GM18867 (cell line): Measurements from ENCODE around the gene WIZ.
"Not testable (repeated sequence)": the region's sequence is repeated elsewhere in the genome, so short reads cannot be mapped to it uniquely, and the experiment has no call there.

Experiments used
- ATAC-seq: cut with Tn5 transposase; IDR thresholded peaks from one replicate; pipeline ENCODE4 v1.9.1; 2021; ENCODE audit warnings: mild to moderate bottlenecking, moderate library complexity; ENCODE audit not compliant: unreplicated experiment

WIZ gene, protein sequence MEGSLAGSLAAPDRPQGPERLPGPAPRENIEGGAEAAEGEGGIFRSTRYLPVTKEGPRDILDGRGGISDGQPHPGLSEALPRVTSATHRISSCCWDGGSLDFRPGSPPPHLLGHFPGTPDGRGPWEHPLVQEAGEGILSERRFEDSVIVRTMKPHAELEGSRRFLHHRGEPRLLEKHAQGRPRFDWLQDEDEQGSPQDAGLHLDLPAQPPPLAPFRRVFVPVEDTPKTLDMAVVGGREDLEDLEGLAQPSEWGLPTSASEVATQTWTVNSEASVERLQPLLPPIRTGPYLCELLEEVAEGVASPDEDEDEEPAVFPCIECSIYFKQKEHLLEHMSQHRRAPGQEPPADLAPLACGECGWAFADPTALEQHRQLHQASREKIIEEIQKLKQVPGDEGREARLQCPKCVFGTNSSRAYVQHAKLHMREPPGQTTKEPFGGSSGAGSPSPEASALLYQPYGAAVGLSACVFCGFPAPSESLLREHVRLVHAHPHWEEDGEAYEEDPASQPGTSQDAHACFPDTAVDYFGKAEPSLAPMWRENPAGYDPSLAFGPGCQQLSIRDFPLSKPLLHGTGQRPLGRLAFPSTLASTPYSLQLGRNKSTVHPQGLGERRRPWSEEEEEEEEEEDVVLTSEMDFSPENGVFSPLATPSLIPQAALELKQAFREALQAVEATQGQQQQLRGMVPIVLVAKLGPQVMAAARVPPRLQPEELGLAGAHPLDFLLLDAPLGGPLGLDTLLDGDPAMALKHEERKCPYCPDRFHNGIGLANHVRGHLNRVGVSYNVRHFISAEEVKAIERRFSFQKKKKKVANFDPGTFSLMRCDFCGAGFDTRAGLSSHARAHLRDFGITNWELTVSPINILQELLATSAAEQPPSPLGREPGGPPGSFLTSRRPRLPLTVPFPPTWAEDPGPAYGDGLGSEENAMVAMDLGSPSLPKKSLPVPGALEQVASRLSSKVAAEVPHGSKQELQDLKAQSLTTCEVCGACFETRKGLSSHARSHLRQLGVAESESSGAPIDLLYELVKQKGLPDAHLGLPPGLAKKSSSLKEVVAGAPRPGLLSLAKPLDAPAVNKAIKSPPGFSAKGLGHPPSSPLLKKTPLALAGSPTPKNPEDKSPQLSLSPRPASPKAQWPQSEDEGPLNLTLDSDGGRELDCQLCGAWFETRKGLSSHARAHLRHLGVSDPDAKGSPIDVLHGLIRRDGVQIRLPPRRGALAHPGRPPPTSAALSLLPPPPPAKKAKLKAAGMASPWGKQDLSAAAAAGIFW (N-terminal part only)

DNA sequence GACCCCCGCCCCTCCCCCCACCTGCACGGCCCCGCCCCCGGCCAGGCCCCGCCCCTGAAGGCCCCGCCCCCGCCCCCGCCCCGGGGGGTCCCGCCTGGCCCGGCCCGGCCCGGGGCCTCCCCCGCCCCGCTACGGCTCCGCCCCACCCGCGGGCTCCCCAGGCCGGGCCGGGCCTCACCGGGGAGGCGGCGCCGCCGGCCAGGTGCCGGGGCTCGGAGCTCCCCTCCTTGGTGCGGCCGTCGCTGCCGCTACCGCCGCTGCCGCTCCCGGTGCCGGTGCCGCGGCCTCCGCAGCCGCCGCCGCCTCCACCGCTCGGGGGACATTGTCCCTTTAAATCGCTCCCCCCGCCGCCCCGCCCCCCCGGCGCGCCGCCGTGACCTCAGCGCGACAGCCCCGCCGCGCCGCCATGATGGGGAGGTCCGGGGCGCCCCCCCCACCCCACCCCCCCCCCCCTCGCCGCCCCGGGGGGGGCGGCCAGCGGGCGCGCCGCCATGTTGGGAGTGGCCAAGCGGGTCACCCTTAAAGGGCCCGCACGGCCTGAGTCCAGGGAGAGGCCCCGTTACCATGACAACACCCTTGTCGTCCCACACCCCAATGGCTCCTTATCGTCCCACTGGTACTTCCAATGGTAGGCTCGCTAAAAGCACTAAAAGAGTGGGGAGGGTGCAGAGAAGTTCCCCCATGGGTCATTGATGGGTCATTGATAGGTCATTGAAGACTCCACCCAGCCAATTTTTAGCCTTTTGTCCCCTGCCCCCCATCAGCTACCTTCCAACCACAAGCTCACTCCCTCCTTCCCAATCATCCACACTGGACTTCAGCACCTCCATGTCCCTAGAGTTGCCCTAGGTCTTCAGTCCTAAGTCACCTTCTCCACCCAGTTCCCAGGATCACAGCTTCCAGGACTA, at the start of gene WIZ:
TSS of gene WIZ (minus strand) at position 337 of the 908 bp plus-strand sequence. CDS start 1,649 bp downstream, outside the sequence.
- peak; percentile 52 for ATAC-seq

DNA sequence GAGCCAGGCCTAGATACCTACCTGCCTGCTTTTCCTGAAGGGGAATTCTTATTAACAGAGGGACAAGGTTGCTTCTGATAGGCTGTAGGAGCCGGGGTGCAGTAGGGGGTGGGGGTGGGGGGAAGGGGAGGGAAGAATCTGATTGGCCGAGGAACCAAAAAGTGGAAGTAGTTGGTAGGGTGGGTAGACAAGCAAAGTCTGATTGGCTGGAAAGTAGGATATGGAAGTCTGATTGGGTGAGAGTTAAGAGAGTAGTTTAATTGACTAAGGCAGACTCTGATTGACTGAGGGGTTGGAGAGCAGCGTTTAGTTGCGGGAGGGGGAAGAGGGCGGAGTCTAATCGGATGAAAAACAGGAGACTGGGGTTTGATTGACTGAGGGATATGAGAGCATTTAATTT, 49.2 kb upstream of the WIZ start:
- no peak for ATAC-seq

DNA sequence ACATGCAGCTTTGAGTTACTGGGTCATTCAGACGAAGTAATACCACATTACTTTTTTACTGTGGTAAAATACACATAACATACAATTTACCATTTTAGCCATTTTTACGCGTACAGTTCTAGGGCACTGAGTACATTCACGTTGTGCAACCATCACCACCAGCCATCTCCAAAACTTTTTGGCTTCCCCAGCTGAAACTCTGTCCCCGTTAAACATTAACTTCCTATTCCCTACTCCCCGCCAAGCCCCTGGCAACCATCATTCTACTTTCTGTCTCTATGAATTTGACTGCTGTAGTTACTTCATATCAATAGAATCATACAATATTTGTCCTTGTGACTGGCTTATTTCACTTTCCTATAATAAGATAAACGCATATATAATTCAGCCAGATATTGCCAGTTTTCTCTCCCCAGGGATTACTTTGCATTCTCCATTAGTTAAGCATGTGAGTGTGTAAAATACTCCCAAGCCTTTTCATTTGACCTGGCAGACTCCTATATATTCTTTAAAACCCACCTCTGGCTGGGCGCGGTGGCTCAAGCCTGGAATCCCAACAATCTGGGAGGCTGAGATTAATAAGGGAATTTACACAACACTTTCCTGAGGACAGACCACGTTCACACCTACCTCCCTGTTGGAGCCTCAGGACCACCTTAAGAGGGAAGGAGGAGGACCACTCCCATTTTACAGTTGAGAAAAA, 48.6 kb upstream of the WIZ start:
- no peak for ATAC-seq

DNA sequence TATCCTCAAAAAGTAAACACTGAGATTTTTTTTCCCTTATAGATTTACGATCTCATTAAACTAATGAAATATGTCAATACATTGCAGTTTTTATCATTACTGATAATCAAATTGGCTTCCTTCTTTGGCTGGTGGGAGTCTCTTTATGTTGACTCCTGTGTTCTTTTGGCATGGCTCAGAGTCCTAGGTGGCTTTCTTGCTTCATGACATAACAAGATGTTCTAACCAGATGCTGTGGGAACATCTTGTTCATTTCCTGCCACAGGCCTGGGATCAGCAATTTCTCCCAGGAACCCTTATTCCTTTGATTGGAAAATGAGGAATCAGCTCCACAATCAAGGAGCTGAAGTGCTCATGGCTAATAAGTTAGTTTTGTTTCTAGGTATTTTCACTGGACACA, 45.4 kb upstream of the WIZ start:
- ATAC-seq: no peak

DNA sequence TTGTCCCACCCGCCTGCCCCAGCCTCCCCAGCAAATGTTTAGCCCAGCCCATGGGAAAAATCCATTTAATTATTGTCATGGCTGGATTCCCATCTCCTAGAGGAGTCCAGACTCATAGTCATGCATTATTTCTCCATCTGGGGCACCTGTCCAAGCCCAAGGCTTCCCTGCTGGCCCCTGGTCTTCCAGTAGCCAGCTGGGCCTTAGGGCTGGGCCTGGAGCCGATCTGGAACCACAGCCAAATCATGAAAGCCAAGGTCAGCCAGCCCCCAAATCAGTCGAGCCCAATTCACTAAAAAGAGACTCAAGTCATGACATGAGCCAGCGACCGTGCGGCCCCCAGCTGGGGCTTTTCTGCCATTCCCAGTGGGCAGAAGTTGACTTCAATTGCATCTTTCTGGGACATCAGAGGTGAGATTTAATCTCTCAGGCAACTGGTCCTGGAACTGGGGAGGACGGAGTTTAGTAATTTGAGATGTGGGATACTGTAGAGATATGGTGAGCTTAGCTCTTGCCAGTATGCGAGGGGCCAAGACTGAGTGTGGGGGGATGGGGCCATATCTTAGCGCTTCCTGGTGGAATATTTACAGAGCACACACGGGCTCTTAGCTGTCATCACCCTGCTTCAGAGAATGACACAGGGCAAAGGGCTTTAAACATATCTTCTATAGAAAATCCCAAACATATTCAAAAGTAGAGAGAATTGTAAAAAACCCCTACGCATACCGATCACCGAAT, 38.9 kb upstream of the WIZ start:
- no peak for ATAC-seq

DNA sequence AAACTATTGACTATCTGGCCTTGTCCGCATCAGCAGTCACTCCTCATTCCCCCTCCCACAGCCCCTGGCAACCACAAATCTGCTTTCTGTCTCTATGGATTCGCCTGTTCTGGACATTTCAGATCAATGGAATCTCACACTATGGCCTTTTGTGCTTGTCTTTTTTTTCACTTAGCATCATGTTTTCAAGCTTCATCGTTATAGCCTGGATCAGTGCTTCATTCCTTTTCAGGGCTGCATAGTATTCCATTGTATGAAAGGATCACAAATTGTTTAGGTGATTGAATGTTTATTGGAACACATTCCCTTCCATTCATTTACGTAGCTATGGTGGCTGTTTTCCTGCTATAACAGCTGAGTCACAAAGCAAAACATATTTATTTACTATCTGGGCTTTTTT, 37.3 kb upstream of the WIZ start:
- ATAC-seq: no peak

DNA sequence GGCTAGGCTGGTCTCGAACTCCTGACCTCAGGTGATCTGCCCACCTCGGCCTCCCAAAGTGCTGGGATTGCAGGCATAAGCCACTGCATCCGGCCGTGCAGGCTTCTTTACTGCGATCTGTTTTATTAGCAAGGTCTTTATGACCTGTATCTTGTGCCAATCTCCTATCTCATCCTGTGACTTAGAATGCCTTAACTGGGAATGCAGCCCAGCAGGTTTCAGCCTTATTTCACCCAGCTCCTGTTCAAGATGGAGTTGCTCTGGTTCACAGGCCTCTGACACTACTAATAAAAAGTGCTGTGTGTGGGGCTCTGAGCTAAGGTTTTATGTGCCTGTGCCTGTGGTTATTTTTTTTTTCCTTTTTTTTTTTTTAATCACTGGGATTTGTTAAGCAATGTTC, 36.0 kb upstream of the WIZ start:
- ATAC-seq: not testable (repeated sequence)

DNA sequence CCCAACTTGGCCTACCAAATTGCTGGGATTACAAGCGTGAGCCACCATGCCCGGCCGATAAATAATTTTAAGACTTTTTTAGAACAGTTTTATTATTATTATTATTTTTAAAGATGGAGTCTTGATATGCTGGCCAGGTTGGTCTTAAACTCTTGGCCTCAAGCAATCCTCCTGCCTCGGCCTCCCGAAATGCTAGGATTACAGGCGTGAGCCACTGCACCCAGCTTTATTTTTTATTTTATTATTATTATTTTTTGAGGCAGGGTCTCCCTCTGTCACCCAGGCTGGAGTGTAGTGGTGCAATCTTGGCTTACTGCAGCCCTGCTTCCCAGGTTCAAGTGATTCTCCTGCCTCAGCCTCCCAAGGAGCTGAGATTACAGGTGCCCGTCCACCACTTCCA, 31.2 kb upstream of the WIZ start:
- ATAC-seq: not testable (repeated sequence)

DNA sequence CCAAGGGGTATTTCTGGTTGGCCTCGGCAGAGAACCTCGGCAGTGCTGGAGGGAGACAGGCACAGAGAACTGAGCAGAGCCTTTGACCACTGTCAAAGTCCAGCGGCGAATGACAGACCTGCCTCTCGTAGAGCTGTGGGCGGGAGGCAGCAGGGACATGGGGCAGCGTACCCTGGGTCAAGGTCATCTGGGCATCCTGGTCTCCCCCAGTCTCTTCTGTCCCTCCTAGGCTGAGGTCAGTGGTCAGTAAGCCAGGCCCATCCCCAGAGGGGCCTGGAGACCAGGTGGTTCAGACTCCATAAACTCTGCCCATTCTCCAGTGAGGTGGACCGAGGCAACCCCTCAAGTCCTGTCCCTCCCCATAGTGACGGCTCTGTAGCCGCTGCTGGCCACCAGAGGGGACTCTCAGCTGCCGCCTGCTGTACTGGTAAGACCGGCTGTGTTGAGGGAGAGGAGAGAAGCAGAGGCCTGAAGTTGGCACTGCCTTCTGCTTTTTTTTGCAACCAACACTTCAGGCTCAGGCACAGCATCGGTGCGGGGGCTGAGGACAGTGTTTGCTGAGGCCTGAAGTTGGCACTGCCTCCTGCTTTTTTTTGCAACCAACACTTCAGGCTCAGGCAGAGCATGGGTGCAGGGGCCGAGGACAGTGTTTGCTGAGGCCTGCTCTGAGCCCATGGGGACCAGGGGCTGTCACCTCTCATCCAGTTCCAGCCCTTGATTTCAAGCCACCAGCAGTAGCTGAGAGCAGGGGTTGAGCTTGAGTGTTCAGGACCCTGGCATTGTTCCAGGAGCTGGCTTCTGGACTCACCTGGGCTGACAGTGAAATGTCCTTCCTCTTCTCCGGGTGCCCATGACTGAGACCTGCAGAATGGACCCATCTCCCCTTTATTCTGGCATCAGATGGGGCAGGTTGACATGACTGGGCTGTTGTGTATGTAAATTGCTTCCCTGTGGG, 29.9 kb upstream of the WIZ start, which contains the start of gene PGLYRP2:
TSS of gene PGLYRP2 (minus strand) at position 111 of the 955 bp plus-strand sequence. CDS start 130 bp downstream, outside the sequence.
- no peak for ATAC-seq

DNA sequence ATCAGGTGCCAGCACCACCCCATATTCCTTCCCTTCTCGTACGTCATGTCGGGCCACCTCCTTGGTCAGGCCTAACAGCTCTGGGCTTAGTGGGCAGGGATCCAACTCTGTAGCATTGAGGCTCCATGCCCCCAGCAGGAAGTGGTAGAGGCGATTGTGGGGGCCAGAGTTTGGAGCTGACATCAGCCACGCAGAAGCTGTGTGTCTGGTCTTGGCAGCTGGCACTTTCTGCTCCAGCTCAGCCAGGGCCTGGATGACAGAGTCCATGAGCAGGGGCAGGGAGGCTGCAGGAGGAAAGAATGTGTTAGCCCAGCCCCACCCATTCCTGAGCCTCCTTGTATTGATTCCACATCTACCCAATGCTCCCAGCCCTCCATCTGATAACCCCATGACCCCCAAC, 26.6 kb upstream of the WIZ start:
- ATAC-seq: no peak

DNA sequence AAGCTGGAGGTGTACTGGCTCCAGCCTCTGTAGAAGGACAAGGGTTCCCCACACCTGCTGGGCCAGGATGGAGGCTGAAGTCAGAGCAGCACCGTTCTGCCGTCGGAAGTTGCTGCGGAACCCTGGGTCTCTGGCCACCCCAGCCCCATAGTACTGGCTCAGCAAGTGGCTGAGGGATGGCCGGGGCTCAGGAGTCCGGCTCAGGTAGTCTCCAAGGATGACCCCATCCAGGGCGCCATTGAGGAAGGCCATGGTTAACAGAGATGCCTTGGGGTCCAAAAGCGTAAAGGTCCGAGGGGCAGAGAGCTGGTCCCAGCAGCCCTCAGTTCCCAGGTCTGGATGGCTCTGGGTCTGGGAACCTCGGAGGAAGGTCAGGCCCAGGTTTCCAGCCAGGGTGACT, 25.9 kb upstream of the WIZ start:
- ATAC-seq: no peak

DNA sequence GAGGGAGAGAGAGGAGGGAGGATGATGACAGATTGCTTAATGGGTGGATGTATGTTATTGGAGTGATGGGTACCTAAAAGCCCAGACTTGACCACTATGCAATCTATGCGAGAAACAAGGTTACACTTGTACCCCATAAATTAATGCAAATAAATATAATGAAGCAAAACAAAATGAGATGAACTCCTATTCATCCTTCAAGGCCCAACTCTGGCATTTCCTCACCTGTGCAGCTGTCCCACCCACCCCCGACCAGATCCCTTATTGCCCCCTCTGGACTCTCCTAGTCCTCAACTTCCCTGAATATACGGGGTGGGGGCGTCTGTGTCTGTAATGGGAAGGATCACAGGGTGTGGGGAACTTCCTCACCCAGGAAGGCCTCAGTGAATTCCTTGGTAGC, 25.4 kb upstream of the WIZ start:
- no peak for ATAC-seq

DNA sequence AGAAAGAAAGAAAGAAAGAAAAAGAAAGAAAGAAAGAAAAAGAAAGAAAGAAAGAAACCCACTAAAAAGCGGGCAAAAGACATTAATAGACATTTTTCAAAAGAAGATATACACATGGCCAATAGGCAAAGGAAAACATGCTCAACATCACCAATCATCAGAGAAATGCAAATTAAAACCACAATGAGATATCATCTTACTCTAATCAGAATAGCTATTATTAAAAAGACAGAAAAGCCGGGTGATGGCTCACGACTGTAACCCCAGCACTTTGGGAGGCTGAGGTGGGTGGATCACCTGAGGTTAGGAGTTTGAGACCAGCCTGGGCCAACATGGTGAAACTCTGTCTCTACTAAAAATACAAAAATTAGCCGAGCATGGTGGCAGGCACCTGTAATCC, 24.1 kb upstream of the WIZ start:
- not testable (repeated sequence) for ATAC-seq

DNA sequence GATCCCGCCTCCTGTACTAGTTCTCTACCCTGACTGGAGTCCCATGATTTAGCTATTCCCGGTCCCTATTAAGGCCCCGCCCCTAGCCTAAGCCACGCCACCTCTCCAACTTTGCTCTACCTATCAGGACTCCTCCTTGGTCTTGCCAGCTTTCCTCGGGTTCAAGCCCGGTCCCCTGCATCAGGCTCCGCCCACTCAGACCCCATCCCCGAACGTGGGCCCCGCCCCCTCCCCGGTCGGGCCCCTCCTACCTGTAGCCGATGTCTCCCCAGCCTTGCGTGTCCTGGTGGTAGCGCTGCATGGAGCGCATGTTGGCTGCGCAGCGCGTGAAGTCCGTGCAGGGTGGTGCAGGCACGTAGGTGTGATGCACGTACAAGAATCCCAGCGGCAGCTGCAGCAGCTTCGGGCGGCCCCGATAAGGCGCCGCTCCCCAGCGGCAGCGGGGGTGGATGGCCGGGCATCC, 21.9 kb upstream of the WIZ start:
- ATAC-seq: no peak

DNA sequence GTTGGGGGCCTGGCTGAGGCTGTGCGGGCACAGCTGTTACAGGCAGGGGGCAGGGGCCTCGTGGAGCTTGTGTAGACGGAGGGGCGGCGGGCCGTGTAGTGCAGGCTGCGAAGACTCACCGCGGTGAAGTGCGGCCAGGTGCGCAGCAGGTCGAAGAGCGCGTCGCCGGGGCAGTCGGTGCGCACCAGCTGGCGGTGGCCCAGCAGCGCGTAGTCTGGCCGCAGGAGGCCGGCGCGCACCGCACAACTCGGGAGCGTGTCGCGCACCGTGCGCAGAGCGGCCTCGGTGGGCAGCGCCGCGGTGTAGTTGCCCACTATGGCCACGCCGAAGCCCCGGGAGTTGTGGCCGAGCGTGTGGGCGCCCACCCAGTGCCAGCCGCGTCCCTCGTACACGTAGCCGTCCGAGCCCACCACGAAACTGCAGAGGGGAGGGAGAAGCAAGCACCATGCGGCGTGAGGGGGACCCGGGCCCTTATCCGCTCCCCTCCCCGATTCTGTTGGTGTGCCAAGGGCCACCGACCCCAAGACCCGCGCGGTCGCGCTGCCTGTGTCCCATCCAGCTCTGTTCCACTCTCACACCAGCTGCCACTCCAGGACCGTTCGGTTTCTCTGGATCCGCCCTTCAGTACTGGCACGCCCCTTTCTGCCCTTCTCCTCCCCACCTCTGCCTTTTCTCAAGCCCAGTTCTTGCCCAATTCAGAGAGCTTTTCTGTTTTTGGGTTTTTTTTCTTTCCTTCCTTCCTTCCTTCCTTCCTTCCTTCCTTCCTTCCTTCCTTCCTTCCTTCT, 19.9 kb upstream of the WIZ start:
- ATAC-seq: no peak

DNA sequence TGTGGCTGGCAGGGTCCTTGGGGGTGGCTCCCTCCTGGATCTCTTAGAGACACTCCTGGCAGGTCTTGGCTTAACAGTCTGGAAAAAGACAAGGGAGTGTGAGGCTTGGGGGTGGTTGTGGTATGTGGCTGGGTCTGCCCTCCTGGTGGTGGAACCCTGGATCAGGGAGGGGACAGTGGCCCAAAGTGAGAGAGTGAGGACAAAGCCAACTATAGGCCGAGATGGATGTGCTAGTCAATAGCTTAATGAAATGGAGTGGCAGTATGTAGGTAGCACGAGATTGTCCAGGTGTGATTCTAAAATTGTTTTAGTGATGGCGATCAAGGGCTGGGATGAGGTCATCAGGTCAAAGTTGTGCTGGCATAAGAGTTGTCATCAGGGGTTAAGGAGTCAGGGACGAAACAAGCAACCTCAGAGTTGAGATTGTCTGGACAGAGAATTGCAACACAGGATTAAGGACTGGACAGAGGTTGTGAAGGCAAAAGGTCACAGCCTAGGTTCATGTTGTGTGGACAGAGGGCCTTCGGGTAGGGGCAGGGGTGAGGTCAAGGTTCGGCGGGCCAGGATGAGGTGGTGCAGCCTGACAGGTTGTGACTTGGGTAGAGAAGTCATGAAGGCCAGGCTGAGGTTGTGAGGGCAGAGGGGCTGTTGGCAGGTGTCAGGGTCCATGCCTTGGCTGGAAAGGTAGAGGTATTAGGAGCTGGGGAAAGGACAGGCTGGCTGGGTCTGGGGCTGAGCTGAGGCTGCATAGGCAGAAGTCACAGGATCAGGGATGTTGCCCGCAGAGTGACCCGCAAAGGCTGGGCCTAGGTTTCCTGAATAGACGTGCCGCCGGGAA, 19.1 kb upstream of the WIZ start:
- ATAC-seq: no peak
